Brain pericyte (primary cell): ENCODE data around the gene GNAI2.
A peak's percentile ranks its signal among the peaks of the same experiment; 100 is the strongest.

Experiments used
- DNase-seq: peaks from one replicate; pipeline ENCODE4 v3.0.0-alpha.2; 2012; ENCODE audit warnings: low read depth, low spot score

Gene GNAI2

GRCh38 chr3:50235716-50236483 is at the start of gene GNAI2:
TSS of gene GNAI2 (plus strand) at chr3:50236204. CDS start at chr3:50236336, 132 bp downstream.
- DNase-seq, result peak; percentile 87

GRCh38 chr3:50187750-50188149 is 48.3 kb upstream of the GNAI2 start:
- DNase-seq, result no peak

- peak; percentile 43 for DNase-seq
Observed at GRCh38 chr3:50189274-50189673, 46.7 kb upstream of the GNAI2 start.

GRCh38 chr3:50189989-50190388 is 46.0 kb upstream of the GNAI2 start:
- no peak for DNase-seq

GRCh38 chr3:50190936-50191660 is 44.9 kb upstream of the GNAI2 start, which contains the start of gene GNAT1:
TSS of gene GNAT1 (plus strand) at chr3:50191610. CDS start at chr3:50191726, 116 bp downstream.
- no peak for DNase-seq

- DNase-seq, result no peak
Observed at GRCh38 chr3:50192124-50192523, 43.9 kb upstream of the GNAI2 start.

GRCh38 chr3:50192689-50193141 is 43.3 kb upstream of the GNAI2 start:
- DNase-seq, result no peak

- no peak for DNase-seq
Observed at GRCh38 chr3:50193286-50193685, 42.7 kb upstream of the GNAI2 start.

GRCh38 chr3:50193746-50194127 is 42.3 kb upstream of the GNAI2 start:
- no peak for DNase-seq

GRCh38 chr3:50194128-50194902 is 41.7 kb upstream of the GNAI2 start:
- no peak for DNase-seq

GRCh38 chr3:50194903-50195500 is 41.0 kb upstream of the GNAI2 start:
- no peak for DNase-seq

GRCh38 chr3:50195501-50196252 is 40.3 kb upstream of the GNAI2 start:
- DNase-seq, result no peak

GRCh38 chr3:50196253-50196801 is 39.7 kb upstream of the GNAI2 start:
- DNase-seq, result no peak

GRCh38 chr3:50201573-50202315 is 34.3 kb upstream of the GNAI2 start:
- no peak for DNase-seq

- no peak for DNase-seq
Observed at GRCh38 chr3:50202353-50203112, 33.5 kb upstream of the GNAI2 start.

- DNase-seq, result no peak
Observed at GRCh38 chr3:50203113-50203808, 32.7 kb upstream of the GNAI2 start.

GRCh38 chr3:50203809-50204803 is 31.9 kb upstream of the GNAI2 start:
- DNase-seq, result no peak
